ENCODE measurements around the gene STAT3.
"Not testable (repeated sequence)": the region's sequence is repeated elsewhere in the genome, so short reads cannot be mapped to it uniquely, and the experiment has no call there.

Gene STAT3

DNA sequence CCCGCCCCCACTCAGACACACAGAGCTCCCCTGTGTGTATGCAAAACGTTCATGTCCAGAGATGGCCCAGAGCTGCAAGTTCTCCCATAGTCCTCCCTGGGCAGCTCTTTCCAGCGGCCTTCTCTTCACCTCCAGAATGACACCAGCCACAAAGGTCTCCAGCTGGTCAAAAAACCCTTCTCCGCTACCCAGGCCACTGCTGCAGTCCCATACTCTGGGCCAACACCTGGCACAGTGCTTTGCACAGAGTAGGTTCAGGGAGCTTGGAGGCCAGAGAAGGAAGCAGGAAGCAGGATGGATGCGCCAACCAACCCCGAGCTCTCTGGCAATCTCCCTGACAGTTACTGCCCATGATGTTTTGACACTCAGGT is 110.9 kb downstream of the STAT3 start:
- no peak for DNase-seq (ENCODE audit: low read depth)

DNA sequence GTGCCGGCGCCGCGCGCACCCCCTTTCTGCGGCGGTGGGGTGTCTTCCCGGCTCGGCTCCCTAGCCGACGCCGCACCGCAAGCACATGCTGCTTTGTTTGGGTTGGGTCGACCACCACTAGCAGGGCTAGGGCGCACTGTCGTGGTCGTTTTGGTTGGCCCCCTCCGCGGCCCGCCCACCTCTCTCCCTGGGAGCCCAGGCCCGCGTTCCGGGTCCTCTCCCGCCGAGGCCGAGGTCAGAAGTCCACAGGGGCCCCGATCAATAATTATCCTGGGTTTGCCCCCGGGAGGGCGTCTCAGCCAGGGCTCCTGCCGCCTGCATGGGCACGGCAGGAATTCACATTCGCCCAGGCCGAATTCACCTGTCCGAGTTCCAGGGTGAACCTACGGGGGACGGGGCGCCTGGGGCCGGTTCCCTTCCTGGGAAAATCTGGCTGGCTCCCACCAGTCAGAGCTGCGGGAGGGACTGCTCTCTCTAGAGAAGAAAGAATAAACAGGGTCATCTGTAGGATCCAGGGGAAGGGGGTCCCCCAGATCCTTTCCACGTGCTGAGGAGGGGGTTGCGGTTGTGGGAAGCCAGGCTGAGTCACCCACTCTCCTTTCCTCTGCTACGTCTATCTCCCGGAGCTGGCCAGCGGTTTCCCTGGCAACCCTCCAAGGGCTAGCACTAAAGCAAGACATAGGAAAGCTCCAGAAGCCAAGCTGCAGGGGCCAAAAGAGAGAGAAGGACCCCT is 111.5 kb downstream of the STAT3 start:
- peak; percentile 33 for DNase-seq (ENCODE audit: low read depth)

DNA sequence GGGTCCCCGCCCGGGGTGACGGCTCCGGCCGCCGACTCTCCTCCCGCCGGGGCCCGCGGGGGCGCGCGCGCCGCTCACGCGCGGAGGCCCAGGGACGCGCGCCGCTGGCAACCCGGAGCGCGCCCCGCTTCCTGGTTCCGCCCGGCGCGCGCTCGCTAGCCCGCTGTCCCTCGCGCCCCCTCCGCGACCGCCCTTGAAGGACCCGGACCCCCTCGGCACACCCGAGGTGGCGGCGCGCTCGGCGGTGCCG is 112.0 kb downstream of the STAT3 start, which contains the start of gene STAT5B:
STAT5B (minus strand) TSS at position 33 of the 250 bp plus-strand sequence. CDS start 44,264 bp downstream, outside the sequence.
- DNase-seq (ENCODE audit: low read depth), result no peak

DNA sequence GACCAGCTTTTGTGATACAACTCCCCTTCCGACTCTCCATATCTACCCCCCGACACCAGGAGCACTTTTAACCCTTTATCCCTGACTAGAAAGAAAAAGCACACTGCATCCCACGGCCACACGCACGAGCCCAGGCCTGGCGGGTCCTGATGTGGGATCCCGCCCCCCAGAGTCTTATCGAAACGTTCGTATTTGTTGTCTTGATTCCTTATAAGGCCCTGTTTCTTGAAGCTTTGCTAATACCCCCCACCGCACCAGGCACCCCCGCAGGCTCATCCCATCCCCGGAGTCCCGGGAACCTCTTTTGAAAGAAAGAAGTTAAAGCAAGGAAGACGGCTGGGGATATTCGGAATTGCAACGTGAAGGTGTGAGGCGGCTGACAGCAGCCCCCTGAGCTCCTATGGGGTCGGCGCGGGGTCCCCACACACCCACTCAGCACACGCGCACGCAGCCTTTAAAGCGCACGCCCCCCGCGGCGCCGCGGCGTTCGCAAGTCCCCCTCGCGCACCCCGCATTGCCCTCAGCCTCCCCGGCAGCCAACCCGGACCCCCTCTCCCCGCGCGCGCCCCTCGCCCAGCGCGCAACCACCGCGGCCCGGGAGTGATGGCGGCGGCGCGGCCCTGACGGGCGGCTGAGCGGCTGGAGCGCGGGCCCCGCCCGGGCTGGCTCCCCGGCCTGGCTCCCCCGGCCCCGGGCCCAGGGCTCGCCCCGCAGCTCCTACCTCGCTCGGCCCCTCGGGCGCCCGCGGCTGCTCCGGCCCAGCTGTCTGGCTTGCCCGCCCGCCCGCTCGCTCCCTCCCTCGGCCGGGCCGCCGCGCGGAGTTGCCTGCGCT is 112.5 kb downstream of the STAT3 start:
- no peak for DNase-seq (ENCODE audit: low read depth)

DNA sequence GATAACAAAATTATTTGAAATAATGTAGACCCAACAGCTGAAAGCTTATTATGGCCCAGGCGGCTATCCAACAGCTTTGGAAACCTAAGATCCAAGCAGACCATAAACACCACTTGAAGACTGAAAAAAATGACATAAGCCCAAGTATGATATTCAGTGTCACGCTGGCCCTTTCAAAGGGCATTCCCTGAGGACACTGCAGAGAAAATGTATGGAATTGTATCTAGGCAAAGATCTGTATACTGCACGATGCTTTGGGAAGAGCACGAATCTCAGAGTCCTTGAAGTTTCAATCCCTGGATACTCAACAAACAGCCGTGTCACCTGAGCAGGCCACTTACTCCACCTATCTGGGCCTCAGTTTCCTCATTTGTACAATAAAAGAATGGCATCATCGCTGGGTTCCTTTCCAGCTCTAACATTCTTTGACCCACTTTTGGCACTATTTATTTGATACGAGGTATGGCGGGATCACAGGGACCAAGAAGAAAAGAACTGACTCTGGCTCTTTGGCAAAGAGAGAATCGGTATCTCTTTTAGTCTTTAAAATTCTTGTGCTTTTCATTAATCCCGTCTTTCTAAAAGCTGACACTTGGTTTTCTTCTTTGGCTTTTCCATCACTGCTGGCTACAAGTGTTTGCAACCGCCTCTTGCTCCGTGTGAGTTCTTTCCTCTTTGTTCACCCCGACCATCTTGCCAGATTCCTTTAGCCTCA is 113.3 kb downstream of the STAT3 start:
- DNase-seq (ENCODE audit: low read depth), result no peak

DNA sequence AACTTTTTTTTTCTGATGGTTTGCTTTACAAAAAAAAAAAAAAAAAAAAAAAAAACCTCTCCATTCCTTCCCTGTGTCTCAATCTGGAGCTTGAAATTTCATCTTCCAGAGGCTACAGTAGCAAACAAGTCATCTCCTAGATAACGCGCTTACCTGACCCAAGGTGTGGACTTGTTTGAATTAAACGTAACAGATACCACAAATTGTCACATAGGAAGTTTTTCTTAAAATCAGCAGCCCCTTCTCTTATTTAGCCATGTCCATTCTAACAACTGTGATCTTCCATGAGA is 114.0 kb downstream of the STAT3 start:
- DNase-seq (ENCODE audit: low read depth), result no peak

DNA sequence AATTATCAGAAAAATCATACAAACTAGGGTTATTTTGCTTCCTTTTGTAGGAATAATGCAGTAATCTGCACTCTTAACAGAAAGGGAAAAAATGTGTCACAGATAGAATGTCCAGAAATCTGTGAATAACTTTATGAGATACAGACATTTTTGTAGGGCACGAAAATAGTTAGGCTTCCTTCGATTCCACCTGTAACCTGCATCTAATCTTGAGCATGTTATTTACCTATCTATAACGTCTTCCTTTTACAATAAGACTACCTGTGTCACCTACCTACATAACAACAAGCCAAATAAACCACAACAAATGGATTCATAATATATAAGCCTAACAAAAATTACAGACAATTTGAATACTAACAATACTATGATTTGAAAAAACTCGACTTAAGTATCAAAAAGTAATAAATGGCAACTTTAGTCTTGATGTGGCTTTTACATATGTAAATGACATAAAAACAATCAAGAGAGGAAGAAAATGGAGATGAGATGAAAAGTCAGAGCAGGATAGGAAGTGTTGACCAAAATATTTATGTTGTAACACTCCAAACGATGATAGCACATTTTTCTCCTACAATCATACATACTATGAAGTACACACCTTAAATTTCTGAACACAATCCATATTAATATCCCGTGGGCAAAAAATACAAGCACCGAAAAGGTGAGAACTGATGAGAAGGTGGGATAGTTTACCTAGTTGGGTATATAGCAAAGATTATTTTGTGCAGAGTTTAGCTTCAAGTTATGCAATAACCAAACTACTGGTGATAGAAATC is 114.6 kb downstream of the STAT3 start:
- no peak for DNase-seq (ENCODE audit: low read depth)

DNA sequence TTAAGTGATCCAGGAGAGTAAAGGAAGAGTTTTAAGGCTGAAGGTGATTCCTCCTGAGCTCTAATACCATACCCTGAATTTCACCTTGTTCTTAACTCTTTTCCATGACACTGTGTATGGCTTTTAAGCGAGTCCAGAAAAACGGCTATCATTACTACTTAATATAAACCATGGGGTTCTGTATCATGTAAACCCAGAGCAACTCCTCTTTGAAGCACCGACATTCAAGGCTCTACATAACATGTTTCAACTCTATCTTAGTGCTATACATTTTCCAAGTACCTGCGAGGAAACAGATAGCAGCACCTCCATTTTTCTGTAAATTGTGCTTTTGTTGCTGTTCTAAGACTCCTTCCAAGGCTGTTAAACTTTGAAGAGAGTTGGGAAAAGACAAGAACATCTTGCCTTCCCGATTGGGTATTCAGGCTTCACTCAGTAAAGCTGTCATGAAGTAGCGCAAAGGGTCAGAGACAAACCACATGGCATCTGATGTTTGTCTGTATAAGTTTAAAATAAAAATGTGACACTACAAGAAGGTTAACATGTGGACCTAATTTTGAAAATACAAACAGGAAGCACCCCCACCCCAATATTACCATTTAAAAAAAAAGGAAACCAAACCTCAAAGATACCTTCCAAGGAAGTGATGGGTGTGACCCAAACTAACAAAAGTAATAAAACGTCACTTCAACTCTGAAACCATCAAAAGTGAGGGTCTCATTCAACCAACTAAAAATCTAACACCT is 115.9 kb downstream of the STAT3 start:
- DNase-seq (ENCODE audit: low read depth), result no peak

DNA sequence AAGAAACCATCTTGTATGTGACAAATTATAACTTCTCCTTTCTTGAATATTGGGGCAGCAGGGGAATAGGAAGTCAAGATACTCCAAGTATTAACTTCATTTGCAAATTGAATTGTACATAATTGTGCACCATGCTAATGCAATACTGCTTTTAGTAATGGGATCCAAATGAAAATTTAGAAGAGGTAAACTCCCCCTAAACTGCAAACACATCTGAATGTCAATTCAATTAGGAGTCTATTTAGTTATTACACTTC is 116.5 kb downstream of the STAT3 start:
- no peak for DNase-seq (ENCODE audit: low read depth)

DNA sequence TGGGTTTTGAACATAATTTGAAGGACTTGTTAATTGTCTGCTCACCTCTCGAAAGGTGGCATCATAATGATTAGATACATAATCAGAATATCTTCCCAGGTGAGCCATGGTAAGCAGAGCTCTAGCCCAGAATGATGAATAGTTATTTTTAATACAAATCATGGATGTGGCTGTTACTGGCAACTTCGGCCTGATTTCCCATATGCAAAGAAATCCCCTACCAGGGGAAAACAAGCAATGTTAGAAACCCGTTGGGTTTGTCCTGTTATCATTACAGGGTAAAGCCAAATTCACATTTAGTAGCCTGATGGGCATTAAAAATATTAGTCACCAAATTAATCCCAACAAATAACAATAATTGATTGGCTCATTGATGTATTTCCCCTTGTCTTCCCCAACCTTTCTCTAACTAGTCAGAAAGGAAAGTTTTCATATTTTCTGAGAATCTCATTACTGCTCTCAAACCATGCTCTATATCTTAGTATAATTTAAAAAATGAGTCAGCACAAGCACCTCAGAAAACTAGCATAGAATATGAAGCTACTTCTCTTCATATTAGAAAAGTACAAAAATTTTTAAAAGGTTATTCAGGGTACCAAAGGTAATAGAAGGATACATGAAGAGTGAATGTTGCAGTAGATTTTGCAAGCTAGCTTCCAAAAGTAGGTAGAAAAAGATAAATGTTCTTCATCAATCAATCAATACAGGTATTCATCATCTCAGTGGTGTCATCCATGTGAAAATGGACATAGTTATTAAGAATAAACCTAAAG is 117.0 kb downstream of the STAT3 start:
- no peak for DNase-seq (ENCODE audit: low read depth)

DNA sequence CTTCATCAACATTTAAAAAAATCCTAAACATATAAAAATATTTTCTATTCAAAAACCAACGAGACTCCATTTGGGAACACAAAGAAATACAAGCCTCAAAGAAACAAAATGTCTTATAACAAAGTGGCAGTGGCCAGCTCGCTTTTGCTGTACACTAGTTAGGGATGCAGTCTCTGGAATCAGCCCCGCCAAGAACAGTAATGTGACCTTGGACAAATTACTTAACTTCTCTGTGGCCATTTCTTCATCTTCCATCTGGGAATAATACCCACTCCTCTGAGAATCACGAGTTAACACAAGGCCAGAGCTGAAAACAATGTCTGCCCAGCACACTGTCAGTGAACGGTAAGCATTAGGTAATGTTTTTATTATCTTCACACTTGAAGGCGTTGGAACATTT is 117.6 kb downstream of the STAT3 start:
- DNase-seq (ENCODE audit: low read depth), result no peak

DNA sequence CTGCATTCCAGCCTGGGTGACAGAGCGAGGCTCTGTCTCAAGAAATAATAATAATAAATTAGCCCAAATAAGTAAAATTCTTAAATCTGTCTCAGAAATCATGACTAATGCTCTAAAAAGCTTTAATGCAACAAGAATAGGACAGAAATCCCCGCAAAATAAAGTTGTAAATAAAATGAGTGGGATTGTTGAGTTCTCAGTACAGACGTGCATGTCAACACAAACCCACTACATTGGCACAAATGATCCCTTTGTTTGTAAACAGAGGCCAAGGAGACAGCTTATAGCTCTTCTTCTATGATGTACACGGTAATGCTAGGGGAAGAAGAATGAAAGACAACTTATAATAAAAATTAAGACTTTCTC is 118.1 kb downstream of the STAT3 start:
- DNase-seq (ENCODE audit: low read depth), result no peak

DNA sequence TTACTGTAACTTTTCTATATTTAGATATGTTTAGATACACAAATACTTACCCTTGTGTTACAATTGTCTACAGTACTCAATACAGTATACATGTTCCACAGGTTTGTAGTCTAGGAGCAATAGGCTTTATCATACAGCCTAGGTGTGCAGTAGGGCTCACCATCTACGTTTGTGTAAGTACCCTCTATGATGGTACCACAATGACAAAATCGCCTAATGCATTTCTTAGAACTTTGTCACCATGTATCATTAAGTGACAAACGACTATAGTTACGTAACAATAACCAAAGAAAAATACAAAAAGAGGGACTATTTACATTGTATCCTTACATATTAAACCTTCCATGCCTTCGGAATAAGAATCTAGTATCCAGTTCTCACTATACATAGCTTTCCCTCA is 120.0 kb downstream of the STAT3 start:
- no peak for DNase-seq (ENCODE audit: low read depth)

DNA sequence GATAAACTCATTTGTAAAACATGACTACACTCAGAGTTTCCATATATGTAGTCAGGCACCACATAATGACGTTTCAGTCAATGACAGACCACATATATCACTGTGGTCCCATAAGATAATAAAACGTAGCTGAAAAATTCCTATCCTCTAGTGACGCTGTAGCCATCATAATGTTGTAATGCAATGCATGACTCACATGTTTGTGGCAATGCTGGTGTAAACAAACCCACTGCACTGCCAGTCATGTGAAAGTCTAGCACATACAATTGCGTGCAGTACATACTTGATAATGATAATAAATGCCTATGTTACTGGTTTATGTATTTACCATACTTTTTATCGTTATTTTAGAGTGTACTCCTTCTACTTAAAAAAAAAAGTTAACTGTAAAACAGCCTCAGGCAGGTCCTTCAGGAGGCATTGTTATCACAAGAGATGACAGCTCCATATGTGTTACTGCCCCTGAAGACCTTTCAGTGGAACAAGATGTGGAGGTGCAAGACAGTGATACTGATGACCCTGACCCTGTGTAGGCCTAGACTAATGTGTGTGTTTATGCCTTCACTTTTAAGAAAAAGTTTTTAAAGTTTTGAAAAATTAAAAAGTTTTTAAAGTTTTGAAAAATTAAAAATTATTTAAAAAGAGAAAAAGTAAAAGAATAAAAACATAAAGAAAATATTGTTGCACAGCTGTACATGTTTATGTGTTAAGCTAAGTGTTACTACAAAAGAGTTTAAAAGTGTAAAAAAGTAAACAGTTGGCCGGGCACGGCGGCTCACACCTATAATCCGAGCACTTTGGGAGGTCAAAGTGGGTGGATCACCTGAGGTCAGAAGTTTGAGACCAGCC is 121.1 kb downstream of the STAT3 start:
- no peak for DNase-seq (ENCODE audit: low read depth)

DNA sequence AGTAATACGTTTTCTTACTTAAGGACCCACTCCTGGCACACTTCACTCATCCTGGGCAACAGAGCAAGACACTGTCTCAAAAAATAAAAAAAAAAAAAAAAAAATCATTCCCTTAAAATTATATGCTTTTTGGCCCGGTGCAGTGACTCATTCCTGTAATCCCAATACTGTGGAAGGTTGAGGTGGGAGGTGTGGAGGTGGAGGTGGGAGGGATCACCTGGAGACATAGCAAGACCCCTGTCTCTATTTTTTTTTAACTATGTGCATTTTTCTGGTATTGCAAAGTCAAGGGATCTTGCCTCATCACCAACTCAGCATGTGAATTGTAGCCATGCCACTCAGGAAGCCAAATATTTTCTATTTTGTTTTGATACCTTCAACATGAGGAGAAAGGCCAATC is 121.8 kb downstream of the STAT3 start:
- no peak for DNase-seq (ENCODE audit: low read depth)

DNA sequence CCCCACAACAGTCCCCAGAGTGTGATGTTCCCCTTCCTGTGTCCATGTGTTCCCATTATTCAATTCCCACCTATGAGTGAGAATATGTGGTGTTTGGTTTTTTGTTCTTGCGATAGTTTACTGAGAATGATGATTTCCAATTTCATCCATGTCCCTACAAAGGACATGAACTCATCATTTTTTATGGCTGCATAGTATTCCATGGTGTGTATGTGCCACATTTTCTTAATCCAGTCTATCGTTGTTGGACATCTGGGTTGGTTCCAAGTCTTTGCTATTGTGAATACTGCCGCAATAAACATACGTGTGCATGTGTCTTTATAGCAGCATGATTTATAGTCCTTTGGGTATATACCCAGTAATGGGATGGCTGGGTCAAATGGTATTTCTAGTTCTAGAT is 123.9 kb downstream of the STAT3 start:
- not testable (repeated sequence) for DNase-seq (ENCODE audit: low read depth)

All from fibroblast of the conjunctiva (primary cell).